ENCODE measurements around the gene INSIG2.

DNA sequence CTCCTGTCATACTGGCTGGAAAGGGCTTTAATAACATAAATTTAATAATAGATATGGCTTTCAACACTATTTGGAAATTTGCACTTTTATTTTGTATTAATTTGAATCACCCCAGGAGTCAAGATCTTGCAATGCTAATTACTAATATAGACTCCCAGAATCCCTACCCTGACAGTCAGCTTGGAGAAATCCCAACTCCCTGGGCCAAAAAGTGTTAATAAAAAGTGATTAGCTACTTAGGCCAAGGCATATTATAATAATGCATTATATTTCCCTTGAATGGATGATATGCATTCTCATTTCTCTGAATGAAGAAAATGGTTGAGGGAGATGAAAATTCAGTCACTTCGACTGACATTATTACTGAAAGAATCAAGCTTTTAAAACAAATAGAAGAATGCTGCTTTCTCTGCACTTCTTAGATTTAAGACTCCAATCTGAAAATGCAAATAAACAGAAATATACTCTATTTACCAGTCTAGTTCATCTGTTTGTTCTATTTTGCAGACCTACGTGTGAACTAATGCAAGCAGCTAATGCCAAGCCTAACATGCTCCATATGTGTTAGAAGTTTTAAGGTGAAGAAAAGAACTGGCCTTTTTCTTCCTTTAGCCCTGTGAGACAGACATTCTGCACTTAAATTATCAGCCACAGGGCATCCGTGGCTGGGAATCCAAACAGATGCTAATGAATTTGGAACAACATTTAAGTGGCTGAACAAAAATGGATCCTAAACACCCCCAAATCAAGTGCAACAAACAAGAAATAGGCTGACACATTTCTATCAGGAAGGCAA lies 33.9 kb upstream of the INSIG2 start:
- TF ChIP-seq CTCF (IDR thresholded peaks at IDR 0.05) (no peak), MAX (IDR thresholded peaks at IDR 0.05; ENCODE audit: low read depth) (no peak), SIN3A (IDR thresholded peaks at IDR 0.05; ENCODE audit: borderline replicate concordance, low read depth, low read length) (no peak), MXI1 (IDR thresholded peaks at IDR 0.05; ENCODE audit: low read depth, low read length) (no peak), USF2 (IDR thresholded peaks at IDR 0.05; ENCODE audit: borderline replicate concordance, low read depth, low read length) (no peak), FOSL2 (IDR thresholded peaks at IDR 0.05; ENCODE audit: borderline replicate concordance, low read depth) (no peak), YY1 (IDR thresholded peaks at IDR 0.05; ENCODE audit: low read depth) (no peak)
- TF ChIP-seq, protein P1, sequence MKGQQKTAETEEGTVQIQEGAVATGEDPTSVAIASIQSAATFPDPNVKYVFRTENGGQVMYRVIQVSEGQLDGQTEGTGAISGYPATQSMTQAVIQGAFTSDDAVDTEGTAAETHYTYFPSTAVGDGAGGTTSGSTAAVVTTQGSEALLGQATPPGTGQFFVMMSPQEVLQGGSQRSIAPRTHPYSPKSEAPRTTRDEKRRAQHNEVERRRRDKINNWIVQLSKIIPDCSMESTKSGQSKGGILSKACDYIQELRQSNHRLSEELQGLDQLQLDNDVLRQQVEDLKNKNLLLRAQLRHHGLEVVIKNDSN (IDR thresholded peaks at IDR 0.05; ENCODE audit: borderline replicate concordance, low read depth), result no peak
